HG03196 (cell line): ENCODE results near the gene R3HDM4.
"Not testable (repeated sequence)": the region's sequence is repeated elsewhere in the genome, so short reads cannot be mapped to it uniquely, and the experiment has no call there.

Experiments
- ATAC-seq: cut with Tn5 transposase; IDR thresholded peaks from one replicate; pipeline ENCODE4 v1.9.1; 2021; ENCODE audit not compliant: unreplicated experiment

The R3HDM4 gene

GRCh38 chr19:861756-862580 lies 51.1 kb downstream of the R3HDM4 start:
- ATAC-seq: no peak

DNA sequence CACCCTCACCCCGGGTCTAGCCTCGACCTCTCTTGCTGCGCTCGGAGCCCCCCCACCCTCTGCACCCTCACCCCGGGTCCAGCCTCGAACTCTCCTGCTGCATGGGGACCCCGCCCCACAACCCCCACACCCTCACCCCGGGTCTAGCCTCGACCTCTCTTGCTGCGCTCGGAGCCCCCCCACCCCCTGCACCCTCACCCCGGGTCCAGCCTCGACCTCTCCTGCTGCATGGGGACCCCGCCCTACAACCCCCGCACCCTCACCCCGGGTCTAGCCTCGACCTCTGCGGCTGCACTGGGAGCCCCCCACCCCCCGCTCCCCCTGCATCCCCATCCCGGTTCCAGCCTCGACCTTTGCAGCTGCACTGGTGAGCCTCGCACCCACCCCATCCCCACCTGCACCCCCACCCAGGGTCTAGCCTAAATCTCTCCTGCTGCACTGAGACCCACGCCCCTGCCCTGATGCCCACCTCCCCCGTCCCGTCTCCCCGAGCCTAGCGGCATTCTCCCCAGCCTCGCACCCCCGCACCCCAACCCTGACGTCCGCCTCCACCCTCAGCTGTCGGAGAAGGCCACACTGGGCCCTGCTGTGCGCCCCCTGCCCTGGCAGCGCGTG lies 51.8 kb downstream of the R3HDM4 start:
- ATAC-seq: no peak

DNA sequence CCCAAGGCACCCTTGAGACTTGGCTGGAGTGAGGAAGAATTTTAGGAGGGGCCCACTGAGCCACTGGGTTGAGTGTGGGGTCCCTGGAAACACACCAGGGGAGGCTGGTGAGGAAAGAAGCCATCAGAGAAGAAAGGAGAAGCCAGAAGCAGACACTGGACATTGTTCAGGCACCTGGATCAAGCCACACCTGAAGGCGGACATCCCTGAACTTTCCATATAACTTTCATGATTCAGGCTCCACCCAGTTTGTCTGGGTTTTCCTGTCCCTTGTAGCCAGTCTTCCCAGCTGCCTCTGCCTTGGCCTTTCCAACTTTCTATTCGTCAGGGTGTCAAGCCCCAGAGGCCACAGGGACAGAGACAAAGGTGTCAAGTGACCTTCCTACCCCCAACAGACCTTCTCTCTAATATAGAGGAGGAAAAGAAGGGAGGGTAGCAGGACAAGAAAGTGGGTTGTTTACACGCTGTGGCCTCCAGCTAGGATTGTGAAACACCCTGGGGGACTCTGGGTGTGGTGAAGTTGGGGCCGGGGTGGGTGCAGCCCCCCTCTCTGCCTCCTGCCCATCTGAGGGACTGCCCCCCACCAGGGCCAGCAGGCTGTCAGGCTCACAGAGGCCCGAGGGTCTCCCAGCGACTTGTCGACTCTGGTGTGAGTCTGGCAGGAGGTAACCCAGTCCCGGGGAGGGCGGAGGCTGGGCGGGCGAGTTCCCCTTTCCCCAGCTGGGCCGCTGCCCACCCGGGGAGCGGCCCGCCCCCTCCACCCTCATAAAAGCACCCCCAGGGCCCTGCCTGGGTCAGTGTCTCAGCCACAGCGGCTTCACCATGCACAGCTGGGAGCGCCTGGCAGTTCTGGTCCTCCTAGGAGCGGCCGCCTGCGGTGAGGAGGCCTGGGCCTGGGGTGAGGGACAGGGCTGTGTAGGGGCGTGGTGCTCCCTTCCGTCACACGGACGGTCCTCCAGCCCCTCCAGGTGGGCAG lies 53.9 kb downstream of the R3HDM4 start, which contains the start of gene CFD:
Gene CFD (plus strand): TSS at position 797 of the 976 bp plus-strand sequence. CDS start 26 bp downstream, at position 823.
- no peak for ATAC-seq

DNA sequence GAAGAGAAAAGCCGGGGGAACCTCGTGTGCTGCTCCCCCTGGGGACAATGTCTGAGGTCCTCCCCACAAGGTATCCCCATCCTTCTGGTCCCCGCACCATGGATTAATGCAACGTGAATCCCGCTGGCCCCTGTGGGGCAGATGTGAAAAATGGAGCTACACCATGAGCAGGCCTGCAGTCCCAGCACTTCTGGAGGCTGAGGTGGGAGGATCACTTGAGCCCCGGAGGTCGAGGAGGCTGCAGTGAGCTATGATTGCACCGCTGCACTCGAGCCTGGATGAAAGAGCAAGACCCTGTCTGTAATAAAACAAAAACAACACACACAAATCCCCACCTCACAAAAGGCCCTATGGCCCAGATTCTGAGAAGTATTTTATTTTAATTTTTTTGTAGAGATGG lies 54.7 kb downstream of the R3HDM4 start:
- no peak for ATAC-seq

DNA sequence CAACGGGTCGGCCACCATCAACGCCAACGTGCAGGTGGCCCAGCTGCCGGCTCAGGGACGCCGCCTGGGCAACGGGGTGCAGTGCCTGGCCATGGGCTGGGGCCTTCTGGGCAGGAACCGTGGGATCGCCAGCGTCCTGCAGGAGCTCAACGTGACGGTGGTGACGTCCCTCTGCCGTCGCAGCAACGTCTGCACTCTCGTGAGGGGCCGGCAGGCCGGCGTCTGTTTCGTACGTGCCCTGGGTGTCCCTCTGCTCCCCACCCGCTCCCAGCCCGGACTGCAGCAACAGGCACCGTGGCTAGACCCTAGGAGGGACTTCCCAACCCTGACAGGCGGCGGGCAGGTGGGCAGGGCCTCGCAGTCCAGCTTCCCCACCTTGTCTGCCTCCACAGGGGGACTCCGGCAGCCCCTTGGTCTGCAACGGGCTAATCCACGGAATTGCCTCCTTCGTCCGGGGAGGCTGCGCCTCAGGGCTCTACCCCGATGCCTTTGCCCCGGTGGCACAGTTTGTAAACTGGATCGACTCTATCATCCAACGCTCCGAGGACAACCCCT lies 57.4 kb downstream of the R3HDM4 start:
- ATAC-seq: no peak

DNA sequence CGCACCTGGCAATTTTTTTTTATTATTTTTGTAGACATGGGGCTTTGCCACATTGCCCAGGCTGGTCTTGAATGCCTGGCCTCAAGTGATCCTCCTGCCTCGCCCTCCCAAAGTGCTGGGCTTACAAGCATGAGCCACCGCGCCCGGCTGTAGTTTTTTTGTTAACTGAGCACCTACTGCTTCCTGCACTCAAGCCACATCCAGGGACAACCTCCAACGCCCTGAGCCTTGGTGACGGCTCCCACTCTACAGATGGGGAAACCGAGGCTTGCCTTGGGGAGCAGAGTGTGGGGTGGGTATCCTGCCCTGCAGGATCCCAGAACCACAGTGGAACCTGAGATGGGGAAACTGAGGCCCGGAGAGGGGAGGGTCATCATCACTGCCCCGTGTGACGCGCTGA lies 57.9 kb downstream of the R3HDM4 start:
- ATAC-seq: no peak

DNA sequence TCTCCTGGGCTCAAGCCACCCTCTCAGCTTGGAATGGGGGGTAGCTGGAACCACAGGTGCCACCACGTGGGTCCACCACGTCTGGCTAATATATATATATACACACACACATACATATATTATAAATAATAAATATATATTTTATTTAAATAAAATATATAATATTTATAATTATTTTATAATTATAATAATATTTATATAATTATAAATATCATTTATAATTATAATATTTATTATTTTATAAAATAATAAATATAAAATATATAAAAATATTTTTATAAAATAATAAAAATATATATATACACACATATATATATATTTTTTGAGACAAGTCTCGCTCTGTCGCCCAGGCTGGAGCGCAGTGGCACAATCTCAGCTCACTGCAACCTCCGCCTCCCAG lies 58.5 kb downstream of the R3HDM4 start:
- ATAC-seq: no peak

DNA sequence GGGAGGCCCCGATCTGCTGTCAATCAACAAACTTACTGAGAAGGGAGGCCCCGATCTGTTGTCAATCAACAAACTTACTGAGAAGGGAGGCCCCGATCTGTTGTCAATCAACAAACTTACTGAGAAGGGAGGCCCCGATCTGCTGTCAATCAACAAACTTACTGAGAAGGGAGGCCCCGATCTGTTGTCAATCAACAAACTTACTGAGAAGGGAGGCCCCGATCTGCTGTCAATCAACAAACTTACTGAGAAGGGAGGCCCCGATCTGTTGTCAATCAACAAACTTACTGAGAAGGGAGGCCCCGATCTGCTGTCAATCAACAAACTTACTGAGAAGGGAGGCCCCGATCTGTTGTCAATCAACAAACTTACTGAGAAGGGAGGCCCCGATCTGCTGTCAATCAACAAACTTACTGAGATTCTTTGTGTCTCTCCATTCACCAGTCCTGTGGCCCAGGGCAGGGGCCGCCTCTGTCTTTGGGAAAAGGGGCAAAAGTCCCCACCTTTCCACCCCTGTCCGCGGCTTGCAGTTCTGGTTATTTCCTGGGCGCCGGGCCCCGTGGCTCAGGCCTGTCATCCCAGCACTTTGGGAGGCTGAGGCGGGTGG lies 59.3 kb downstream of the R3HDM4 start:
- ATAC-seq: not testable (repeated sequence)

GRCh38 chr19:853014-853585 lies 59.9 kb downstream of the R3HDM4 start:
- no peak for ATAC-seq

DNA sequence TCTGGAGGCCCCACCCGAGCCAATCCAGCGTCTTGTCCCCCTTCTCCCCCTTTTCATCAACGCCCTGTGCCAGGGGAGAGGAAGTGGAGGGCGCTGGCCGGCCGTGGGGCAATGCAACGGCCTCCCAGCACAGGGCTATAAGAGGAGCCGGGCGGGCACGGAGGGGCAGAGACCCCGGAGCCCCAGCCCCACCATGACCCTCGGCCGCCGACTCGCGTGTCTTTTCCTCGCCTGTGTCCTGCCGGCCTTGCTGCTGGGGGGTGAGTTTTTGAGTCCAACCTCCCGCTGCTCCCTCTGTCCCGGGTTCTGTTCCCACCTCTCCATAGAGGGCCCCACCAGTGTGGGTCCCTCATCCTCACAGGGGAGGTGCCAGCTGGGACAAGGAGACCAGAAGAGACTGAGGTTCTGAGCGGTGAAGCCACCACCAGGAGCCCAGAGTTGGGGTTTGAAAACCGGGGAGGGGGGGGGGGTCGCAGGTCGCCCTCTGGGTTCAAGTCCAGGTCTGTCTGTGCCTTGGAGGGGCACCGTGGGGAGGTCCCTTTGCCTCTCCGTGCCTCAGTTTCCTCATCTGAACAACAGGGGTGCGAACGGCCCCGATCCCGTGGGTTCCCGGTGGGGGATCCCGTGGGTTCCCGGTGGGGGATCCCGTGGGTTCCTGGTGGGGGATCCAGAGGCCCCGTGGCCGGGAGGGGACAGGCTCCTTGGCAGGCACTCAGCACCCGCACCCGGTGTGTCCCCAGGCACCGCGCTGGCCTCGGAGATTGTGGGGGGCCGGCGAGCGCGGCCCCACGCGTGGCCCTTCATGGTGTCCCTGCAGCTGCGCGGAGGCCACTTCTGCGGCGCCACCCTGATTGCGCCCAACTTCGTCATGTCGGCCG lies 60.6 kb downstream of the R3HDM4 start, which contains the start of gene ELANE:
Gene ELANE (plus strand): TSS at position 168 of the 878 bp plus-strand sequence. CDS start 26 bp downstream, at position 194.
- ATAC-seq: no peak

GRCh38 chr19:850979-851335 lies 62.1 kb downstream of the R3HDM4 start:
- no peak for ATAC-seq

DNA sequence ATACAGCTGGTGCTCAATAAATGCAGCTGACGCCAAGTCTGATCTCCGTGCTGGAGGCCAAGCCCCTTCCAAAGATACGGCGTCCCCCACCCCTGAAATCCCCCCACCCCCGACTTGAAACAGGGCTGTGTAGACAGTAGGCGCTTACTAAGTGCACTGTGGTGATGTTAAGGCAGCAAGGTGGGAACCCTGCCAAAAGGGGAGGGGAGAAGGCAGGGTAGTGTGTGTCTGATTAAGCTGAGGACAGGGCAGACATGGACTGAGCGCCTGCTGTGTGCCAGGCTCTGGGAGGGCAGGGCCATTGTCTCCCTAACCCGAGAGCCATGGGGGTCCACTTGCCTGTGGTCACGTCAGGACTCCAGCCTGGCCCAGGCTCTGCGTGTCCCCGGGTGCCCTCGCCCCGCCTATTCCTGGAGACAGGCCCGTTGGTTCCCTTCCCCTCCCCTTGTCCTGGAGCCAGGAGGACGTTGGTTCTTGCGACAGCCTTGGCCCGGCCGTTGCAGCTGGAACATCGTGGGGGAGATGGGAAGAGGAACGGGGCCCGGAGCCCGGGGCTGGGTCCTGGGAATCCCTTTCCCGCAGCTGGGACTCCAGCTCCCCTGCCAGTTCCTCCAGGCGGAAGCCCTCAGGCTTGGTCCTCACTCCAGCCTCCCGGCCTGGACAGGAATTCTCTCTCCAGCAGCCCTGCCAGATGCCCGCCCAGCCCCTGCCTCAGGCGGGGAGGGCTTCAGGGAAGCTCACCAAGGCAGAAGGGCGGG lies 62.6 kb downstream of the R3HDM4 start:
- no peak for ATAC-seq

GRCh38 chr19:849195-849594 lies 63.8 kb downstream of the R3HDM4 start:
- ATAC-seq: not testable (repeated sequence)

DNA sequence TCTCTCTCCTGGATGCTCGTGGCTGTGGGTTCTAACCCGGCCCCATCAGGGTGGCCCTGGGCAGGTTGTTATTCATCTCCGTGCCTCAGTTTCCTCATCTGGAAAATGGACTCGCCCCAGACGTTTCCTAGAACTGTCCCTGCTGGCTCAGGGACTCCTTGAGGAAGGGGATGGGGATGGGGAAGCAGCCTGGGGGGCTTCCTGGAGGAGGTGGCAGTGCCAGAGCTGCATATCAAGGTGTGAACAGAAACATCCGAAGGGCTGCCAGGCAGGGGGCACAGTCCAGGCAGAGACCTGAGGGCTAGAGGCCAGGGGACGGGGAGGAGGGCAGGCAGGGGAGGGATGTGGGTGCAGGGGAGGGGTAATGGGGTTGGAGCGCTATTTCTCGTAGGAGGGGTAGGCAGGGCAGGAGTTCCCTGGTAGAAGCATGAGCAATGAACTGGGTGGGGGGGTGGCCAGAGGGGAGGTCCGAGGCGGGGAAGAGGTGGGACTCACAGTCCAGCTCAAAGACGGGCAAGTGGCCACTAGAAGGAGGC lies 64.6 kb downstream of the R3HDM4 start:
- no peak for ATAC-seq
